Liver (tissue), 3 donors: ENCODE results near the gene CRBN.

Source experiments
- EGR1 ChIP-seq, 2 donors: IDR thresholded peaks; 2 replicates each; pipeline ENCODE4 v1.6.1; 2016 to 2018; ENCODE audit warnings: antibody characterized with exemption in 2 of 2, low read depth in 2 of 2
- HNF4G ChIP-seq: IDR thresholded peaks from 2 replicates; pipeline ENCODE4 v1.6.1; 2016; ENCODE audit warnings: antibody characterized with exemption
- JUND ChIP-seq, 2 donors: IDR thresholded peaks; 2 replicates each; pipeline ENCODE4 v1.6.1; 2016; ENCODE audit warnings: antibody characterized with exemption in 2 of 2
- RAD21 ChIP-seq, 2 donors: IDR thresholded peaks; 2 replicates each; pipeline ENCODE4 v1.6.1; 2016; ENCODE audit warnings: antibody characterized with exemption in 2 of 2, mild to moderate bottlenecking in 2 of 2
- SP1 ChIP-seq: IDR thresholded peaks from 2 replicates; pipeline ENCODE4 v1.6.1; 2018; ENCODE audit warnings: antibody characterized with exemption, mild to moderate bottlenecking
- TAF1 ChIP-seq: conservative IDR thresholded peaks from 2 replicates; pipeline ENCODE4 v1.6.1; 2016; ENCODE audit warnings: antibody characterized with exemption, mild to moderate bottlenecking
- YY1 ChIP-seq: IDR thresholded peaks from 2 replicates; pipeline ENCODE4 v1.6.1; 2016; ENCODE audit warnings: antibody characterized with exemption, mild to moderate bottlenecking
- TF ChIP-seq, protein P1 (sequence below): IDR thresholded peaks from 2 replicates; pipeline ENCODE4 v1.6.1; 2016; ENCODE audit warnings: antibody characterized with exemption
- TF ChIP-seq, protein P2 (sequence below): fragments of 150-350 bp; IDR thresholded peaks from 2 replicates; pipeline ENCODE4 v1.5.1; 2017; ENCODE audit warnings: improper control_type of control experiment, low read depth, low read length; ENCODE audit not compliant: missing input control
- TF ChIP-seq, protein P3 (sequence below): IDR thresholded peaks from 2 replicates; pipeline ENCODE4 v1.6.1; 2016; ENCODE audit warnings: antibody characterized with exemption
- TF ChIP-seq, protein P4 (sequence below): IDR thresholded peaks from 2 replicates; pipeline ENCODE4 v1.6.1; 2016; ENCODE audit warnings: antibody characterized with exemption
- donor health status: healthy.
- donor health status: healthy.

DNA sequence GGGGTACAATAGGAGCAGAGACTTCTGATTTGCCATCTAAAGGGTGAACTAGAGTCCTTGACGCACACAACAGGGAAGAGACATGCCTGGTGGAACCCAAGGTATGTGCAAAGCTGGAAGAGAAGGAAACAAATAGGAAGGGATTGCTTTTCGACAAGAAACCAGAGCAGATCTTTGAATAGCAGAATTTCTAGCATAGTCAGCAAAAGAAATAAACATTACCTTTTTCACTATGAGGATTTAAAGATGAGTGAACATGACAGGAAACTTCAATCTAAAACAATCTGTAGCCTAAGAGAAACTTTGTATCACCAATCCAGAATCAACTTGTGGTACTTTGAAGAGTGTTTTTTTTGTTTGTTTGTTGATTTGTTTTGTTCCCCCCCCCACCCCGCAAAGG, 74.2 kb downstream of the CRBN start:
- TF ChIP-seq, protein P1, sequence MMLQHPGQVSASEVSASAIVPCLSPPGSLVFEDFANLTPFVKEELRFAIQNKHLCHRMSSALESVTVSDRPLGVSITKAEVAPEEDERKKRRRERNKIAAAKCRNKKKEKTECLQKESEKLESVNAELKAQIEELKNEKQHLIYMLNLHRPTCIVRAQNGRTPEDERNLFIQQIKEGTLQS: no peak
- TF ChIP-seq, protein P2, sequence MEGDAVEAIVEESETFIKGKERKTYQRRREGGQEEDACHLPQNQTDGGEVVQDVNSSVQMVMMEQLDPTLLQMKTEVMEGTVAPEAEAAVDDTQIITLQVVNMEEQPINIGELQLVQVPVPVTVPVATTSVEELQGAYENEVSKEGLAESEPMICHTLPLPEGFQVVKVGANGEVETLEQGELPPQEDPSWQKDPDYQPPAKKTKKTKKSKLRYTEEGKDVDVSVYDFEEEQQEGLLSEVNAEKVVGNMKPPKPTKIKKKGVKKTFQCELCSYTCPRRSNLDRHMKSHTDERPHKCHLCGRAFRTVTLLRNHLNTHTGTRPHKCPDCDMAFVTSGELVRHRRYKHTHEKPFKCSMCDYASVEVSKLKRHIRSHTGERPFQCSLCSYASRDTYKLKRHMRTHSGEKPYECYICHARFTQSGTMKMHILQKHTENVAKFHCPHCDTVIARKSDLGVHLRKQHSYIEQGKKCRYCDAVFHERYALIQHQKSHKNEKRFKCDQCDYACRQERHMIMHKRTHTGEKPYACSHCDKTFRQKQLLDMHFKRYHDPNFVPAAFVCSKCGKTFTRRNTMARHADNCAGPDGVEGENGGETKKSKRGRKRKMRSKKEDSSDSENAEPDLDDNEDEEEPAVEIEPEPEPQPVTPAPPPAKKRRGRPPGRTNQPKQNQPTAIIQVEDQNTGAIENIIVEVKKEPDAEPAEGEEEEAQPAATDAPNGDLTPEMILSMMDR: no peak
- TF ChIP-seq SP1 (no peak), TAF1 (no peak), YY1 (no peak), JUND (IDR thresholded peaks at IDR 0.05) (no peak), HNF4G (no peak), EGR1 (IDR thresholded peaks at IDR 0.05; ENCODE audit: low read depth in 2 of 2) (no peak), RAD21 (IDR thresholded peaks at IDR 0.05) (no peak)
- TF ChIP-seq, protein P3, sequence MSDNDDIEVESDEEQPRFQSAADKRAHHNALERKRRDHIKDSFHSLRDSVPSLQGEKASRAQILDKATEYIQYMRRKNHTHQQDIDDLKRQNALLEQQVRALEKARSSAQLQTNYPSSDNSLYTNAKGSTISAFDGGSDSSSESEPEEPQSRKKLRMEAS: no peak
- TF ChIP-seq, protein P4, sequence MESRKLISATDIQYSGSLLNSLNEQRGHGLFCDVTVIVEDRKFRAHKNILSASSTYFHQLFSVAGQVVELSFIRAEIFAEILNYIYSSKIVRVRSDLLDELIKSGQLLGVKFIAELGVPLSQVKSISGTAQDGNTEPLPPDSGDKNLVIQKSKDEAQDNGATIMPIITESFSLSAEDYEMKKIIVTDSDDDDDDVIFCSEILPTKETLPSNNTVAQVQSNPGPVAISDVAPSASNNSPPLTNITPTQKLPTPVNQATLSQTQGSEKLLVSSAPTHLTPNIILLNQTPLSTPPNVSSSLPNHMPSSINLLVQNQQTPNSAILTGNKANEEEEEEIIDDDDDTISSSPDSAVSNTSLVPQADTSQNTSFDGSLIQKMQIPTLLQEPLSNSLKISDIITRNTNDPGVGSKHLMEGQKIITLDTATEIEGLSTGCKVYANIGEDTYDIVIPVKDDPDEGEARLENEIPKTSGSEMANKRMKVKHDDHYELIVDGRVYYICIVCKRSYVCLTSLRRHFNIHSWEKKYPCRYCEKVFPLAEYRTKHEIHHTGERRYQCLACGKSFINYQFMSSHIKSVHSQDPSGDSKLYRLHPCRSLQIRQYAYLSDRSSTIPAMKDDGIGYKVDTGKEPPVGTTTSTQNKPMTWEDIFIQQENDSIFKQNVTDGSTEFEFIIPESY: no peak
